ENCODE results near the gene KLF1. TPM values are rescaled to one million over a fixed set of nuclear protein-coding genes. Genes with fewer than 3 reads are reported as not detected.

Gene KLF1
- total and polyA plus RNA-seq, 4 donors, result 0.39 TPM; not detected in 3

- 6 to 9% methylated on average over 39 to 53 of the region's 53 CpGs for WGBS, 2 donors
- intact Hi-C loops (cut with DNase I), result no loop called here
Observed at GRCh38 chr19:12885749-12886650, 1.0 kb downstream of the KLF1 start.

DNA sequence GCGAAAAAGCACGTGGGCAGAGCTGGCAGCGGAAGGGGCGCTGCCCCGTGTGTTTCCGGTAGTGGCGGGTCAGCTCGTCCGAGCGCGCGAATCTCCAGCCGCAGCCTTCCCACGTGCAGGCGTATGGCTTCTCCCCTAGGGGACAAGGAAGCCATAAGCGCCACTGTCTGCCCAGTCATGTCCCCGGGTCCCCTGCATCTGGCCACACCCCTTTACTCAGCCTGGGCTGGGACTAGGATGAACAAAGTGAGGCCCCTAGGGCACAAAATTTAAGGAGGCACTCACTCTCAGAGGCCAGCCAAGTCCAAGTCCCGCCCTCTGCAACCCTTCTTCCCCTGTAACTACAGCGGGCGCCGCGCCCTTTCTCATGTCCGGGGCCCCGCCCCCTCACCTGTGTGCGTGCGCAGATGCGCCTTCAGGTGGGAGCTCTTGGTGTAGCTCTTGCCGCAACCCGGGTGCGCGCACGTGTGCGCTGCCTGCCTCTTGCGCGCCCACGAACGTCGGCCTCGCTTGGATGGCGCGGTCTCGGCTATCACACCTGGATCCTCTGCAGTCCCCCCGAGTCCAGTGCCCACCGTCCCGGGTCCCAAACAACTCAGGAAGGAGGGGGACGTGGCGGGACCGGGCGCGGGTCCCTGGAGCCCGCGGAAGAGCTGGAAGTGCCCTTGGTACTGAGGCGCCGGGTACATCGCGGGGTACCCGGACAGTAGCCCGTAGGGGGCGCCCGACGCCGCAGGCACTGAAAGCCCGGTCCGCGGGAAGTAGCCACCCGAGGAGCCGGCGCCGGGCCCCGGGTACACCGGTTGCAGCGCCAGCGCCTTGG lies 1.9 kb downstream of the KLF1 start:
- ATAC-seq (ENCODE audit: low FRiP score) (peak; percentile 36), DNase-seq (peak; percentile 84 to 89)
- intact Hi-C loops (cut with DNase I), result no loop called here
- Histone ChIP-seq H3K4me3 (ENCODE audit: low read length in 2 of 2) (no peak overlapping the region), H3K9me3 (ENCODE audit: control insufficient read depth, low read length) (peaks cover 2% of the 10 kb centered on the region), H3K27ac (ENCODE audit: low read depth in 1 of 2, low read length in 2 of 2) (no peak overlapping the region), H3K36me3 (ENCODE audit: control insufficient read depth in 1 of 2, insufficient read depth in 2 of 2, low read length in 1 of 2) (no peaks in the 10 kb centered on the region), H3K27me3 (ENCODE audit: control insufficient read depth in 1 of 2, insufficient read depth in 2 of 2, low read length in 1 of 2) (no peaks in the 10 kb centered on the region), H3K4me1 (ENCODE audit: control insufficient read depth in 1 of 2, insufficient read depth in 2 of 2, low read length in 2 of 2) (no peaks in the 10 kb centered on the region)
- 4 to 5% methylated on average over 63 to 73 of the region's 73 CpGs for WGBS, 2 donors

More at GRCh38 chr19:12885749-12886650, 1.0 kb downstream of the KLF1 start:
- ATAC-seq (ENCODE audit: low FRiP score) (no peak), DNase-seq (no peak)
- peaks cover 2% of the 10 kb centered on the region for H3K9me3 ChIP-seq (ENCODE audit: control insufficient read depth, low read length)
- no peak overlapping the region for H3K27ac ChIP-seq (ENCODE audit: low read depth in 1 of 2, low read length in 2 of 2)
- no peaks in the 10 kb centered on the region for H3K4me1 ChIP-seq (ENCODE audit: control insufficient read depth in 1 of 2, insufficient read depth in 2 of 2, low read length in 2 of 2)
- H3K27me3 ChIP-seq (ENCODE audit: control insufficient read depth in 1 of 2, insufficient read depth in 2 of 2, low read length in 1 of 2), result no peaks in the 10 kb centered on the region
- H3K36me3 ChIP-seq (ENCODE audit: control insufficient read depth in 1 of 2, insufficient read depth in 2 of 2, low read length in 1 of 2), result no peaks in the 10 kb centered on the region
- H3K4me3 ChIP-seq (ENCODE audit: low read length in 2 of 2), result no peak overlapping the region

DNA sequence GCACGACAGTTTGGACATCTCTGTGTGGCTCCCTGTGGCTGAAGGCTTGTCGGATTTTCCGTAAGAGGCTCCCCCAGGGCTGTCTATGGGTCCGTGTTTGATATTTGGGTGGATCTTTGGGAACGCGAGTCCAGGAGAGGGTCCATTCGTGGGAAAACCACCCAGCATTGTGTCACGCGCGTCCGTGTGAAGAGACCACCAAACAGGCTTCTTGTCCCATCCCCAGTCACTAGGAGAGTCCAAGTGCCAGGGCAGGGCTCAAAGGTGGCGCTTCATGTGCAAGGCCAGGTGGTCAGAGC lies 2.4 kb downstream of the KLF1 start:
- DNase-seq (no peak), ATAC-seq (ENCODE audit: low FRiP score) (no peak)
- H3K4me1 ChIP-seq (ENCODE audit: control insufficient read depth in 1 of 2, insufficient read depth in 2 of 2, low read length in 2 of 2), result no peaks in the 10 kb centered on the region
- no peak overlapping the region for H3K4me3 ChIP-seq (ENCODE audit: low read length in 2 of 2)
- intact Hi-C loops (cut with DNase I), result no loop called here
- no peaks in the 10 kb centered on the region for H3K36me3 ChIP-seq (ENCODE audit: control insufficient read depth in 1 of 2, insufficient read depth in 2 of 2, low read length in 1 of 2)
- 68 to 72% methylated on average over 12 of the region's 12 CpGs for WGBS, 2 donors
- no peak overlapping the region for H3K27ac ChIP-seq (ENCODE audit: low read depth in 1 of 2, low read length in 2 of 2)
- H3K9me3 ChIP-seq (ENCODE audit: control insufficient read depth, low read length), result peaks cover 2% of the 10 kb centered on the region
- H3K27me3 ChIP-seq (ENCODE audit: control insufficient read depth in 1 of 2, insufficient read depth in 2 of 2, low read length in 1 of 2), result no peaks in the 10 kb centered on the region

- Histone ChIP-seq H3K27ac (ENCODE audit: low read depth in 1 of 2, low read length in 2 of 2) (no peak overlapping the region), H3K9me3 (ENCODE audit: control insufficient read depth, low read length) (peaks cover 2% of the 10 kb centered on the region), H3K4me1 (ENCODE audit: control insufficient read depth in 1 of 2, insufficient read depth in 2 of 2, low read length in 2 of 2) (no peaks in the 10 kb centered on the region), H3K27me3 (ENCODE audit: control insufficient read depth in 1 of 2, insufficient read depth in 2 of 2, low read length in 1 of 2) (no peaks in the 10 kb centered on the region), H3K4me3 (ENCODE audit: low read length in 2 of 2) (no peak overlapping the region), H3K36me3 (ENCODE audit: control insufficient read depth in 1 of 2, insufficient read depth in 2 of 2, low read length in 1 of 2) (no peaks in the 10 kb centered on the region)
- ATAC-seq (ENCODE audit: low FRiP score), result no peak
- intact Hi-C loops (cut with DNase I), result no loop called here
- 93% methylated on average over 3 of the region's 3 CpGs for WGBS, 2 donors
- no peak for DNase-seq
Observed at GRCh38 chr19:12884202-12884601, 2.8 kb downstream of the KLF1 start.

GRCh38 chr19:12882589-12882988 lies 4.4 kb downstream of the KLF1 start:
- Histone ChIP-seq H3K4me3 (ENCODE audit: low read length in 2 of 2) (no peak overlapping the region), H3K4me1 (ENCODE audit: control insufficient read depth in 1 of 2, insufficient read depth in 2 of 2, low read length in 2 of 2) (no peaks in the 10 kb centered on the region), H3K36me3 (ENCODE audit: control insufficient read depth in 1 of 2, insufficient read depth in 2 of 2, low read length in 1 of 2) (peaks cover 0 to 3% of the 10 kb centered on the region in 2 donors), H3K9me3 (ENCODE audit: control insufficient read depth, low read length) (peaks cover 2% of the 10 kb centered on the region), H3K27me3 (ENCODE audit: control insufficient read depth in 1 of 2, insufficient read depth in 2 of 2, low read length in 1 of 2) (no peaks in the 10 kb centered on the region), H3K27ac (ENCODE audit: low read depth in 1 of 2, low read length in 2 of 2) (no peak overlapping the region)
- DNase-seq, result no peak
- intact Hi-C loops (cut with DNase I), result no loop called here
- 74 to 83% methylated on average over 3 of the region's 3 CpGs for WGBS, 2 donors
- no peak for ATAC-seq (ENCODE audit: low FRiP score)

- H3K27ac ChIP-seq (ENCODE audit: low read depth in 1 of 2, low read length in 2 of 2), result peak within 1 kb of the TSS; percentile 71 to 91
- 0% methylated on average over 38 of the region's 38 CpGs for WGBS, 2 donors
- peaks cover 2% of the 10 kb centered on the region for H3K9me3 ChIP-seq (ENCODE audit: control insufficient read depth, low read length)
- DNase-seq, result peak; percentile 98
- H3K27me3 ChIP-seq (ENCODE audit: control insufficient read depth in 1 of 2, insufficient read depth in 2 of 2, low read length in 1 of 2), result no peaks in the 10 kb centered on the region
- peaks cover 0 to 3% of the 10 kb centered on the region in 2 donors for H3K36me3 ChIP-seq (ENCODE audit: control insufficient read depth in 1 of 2, insufficient read depth in 2 of 2, low read length in 1 of 2)
- ATAC-seq (ENCODE audit: low FRiP score), result peak; percentile 95
- H3K4me3 ChIP-seq (ENCODE audit: low read length in 2 of 2), result peak within 1 kb of the TSS; percentile 60 to 61
- intact Hi-C loops (cut with DNase I), result no loop called here
- no peaks in the 10 kb centered on the region for H3K4me1 ChIP-seq (ENCODE audit: control insufficient read depth in 1 of 2, insufficient read depth in 2 of 2, low read length in 2 of 2)
Observed at GRCh38 chr19:12881172-12881808, 5.7 kb downstream of the KLF1 start, which contains the start of gene DNASE2. Gene DNASE2 (minus strand): TSS chr19:12881449. CDS start chr19:12881375, 74 bp downstream.

GRCh38 chr19:12880551-12881171 lies 6.3 kb downstream of the KLF1 start:
- Histone ChIP-seq H3K27me3 (ENCODE audit: control insufficient read depth in 1 of 2, insufficient read depth in 2 of 2, low read length in 1 of 2) (no peaks in the 10 kb centered on the region), H3K4me3 (ENCODE audit: low read length in 2 of 2) (peak overlapping the region; percentile 60 to 61), H3K27ac (ENCODE audit: low read depth in 1 of 2, low read length in 2 of 2) (peak overlapping the region; percentile 71 to 91), H3K4me1 (ENCODE audit: control insufficient read depth in 1 of 2, insufficient read depth in 2 of 2, low read length in 2 of 2) (no peaks in the 10 kb centered on the region), H3K9me3 (ENCODE audit: control insufficient read depth, low read length) (peaks cover 2% of the 10 kb centered on the region), H3K36me3 (ENCODE audit: control insufficient read depth in 1 of 2, insufficient read depth in 2 of 2, low read length in 1 of 2) (peaks cover 0 to 5% of the 10 kb centered on the region in 2 donors)
- ATAC-seq (ENCODE audit: low FRiP score) (peak; percentile 66), DNase-seq (peak; percentile 70 to 82)
- WGBS, 2 donors, result 8 to 10% methylated on average over 29 of the region's 29 CpGs
- intact Hi-C loops (cut with DNase I), result no loop called here

- H3K4me1 ChIP-seq (ENCODE audit: control insufficient read depth in 1 of 2, insufficient read depth in 2 of 2, low read length in 2 of 2), result no peaks in the 10 kb centered on the region
- H3K9me3 ChIP-seq (ENCODE audit: control insufficient read depth, low read length), result no peaks in the 10 kb centered on the region
- peaks cover 0 to 5% of the 10 kb centered on the region in 2 donors for H3K36me3 ChIP-seq (ENCODE audit: control insufficient read depth in 1 of 2, insufficient read depth in 2 of 2, low read length in 1 of 2)
- no peak overlapping the region for H3K4me3 ChIP-seq (ENCODE audit: low read length in 2 of 2)
- ATAC-seq (ENCODE audit: low FRiP score), result no peak
- intact Hi-C loops (cut with DNase I), result no loop called here
- no peaks in the 10 kb centered on the region for H3K27me3 ChIP-seq (ENCODE audit: control insufficient read depth in 1 of 2, insufficient read depth in 2 of 2, low read length in 1 of 2)
- no peak overlapping the region for H3K27ac ChIP-seq (ENCODE audit: low read depth in 1 of 2, low read length in 2 of 2)
- no peak for DNase-seq
- 94 to 96% methylated on average over 6 of the region's 6 CpGs for WGBS, 2 donors
Observed at GRCh38 chr19:12875086-12875485, 11.9 kb downstream of the KLF1 start.

Data from aorta (tissue), 5 donors.